ENCODE data around the gene SEMA4A.

GRCh38 chr1:156194300-156194652 lies 40.9 kb downstream of the SEMA4A start:
- TF ChIP-seq CTCF (IDR thresholded peaks at IDR 0.05; ENCODE audit: low read depth, low read length, missing input control) (no peak), RAD21 (IDR thresholded peaks at IDR 0.05) (no peak), REST (IDR thresholded peaks at IDR 0.05) (no peak), SP1 (IDR thresholded peaks at IDR 0.05) (no peak), YY1 (IDR thresholded peaks at IDR 0.05) (no peak), GABPA (IDR thresholded peaks at IDR 0.05 in 1 of 2, conservative IDR thresholded peaks at IDR 0.05 in 1 of 2) (no peak)
